Keratinocyte (primary cell): ENCODE data around the gene BRIP1.
A peak's percentile ranks its signal among the peaks of the same experiment; 100 is the strongest.

ENCODE experiments used
- CTCF ChIP-seq, 3 experiments: IDR thresholded peaks in 1 of 3; conservative IDR thresholded peaks in 1 of 3; optimal IDR thresholded peaks in 1 of 3; 2 replicates in 2 of 3; 3 replicates in 1 of 3; pipeline versions ENCODE3 to v1.5.1; 2011; ENCODE audit warnings: low read length in 3 of 3, mild to moderate bottlenecking in 3 of 3, moderate library complexity in 2 of 3, control low read depth in 1 of 3, inconsistent platforms in 1 of 3; ENCODE audit not compliant: insufficient read depth in 2 of 3; ENCODE audit errors: extremely low read depth in 1 of 3
- EZH2 ChIP-seq: IDR thresholded peaks from one replicate; pipeline ENCODE4 v1.6.1; 2012; ENCODE audit warnings: inconsistent platforms, mild to moderate bottlenecking, low read length, moderate library complexity

GRCh38 chr17:61635913-61636432, 227.4 kb downstream of the BRIP1 start:
- TF ChIP-seq CTCF (optimal IDR thresholded peaks at IDR 0.05 in 1 of 3, IDR thresholded peaks at IDR 0.05 in 1 of 3, conservative IDR thresholded peaks at IDR 0.05 in 1 of 3; ENCODE audit: extremely low read depth in 1 of 3, insufficient read depth in 2 of 3, low read length in 3 of 3) (peak; percentile 53 to 65 (median 61)), EZH2 (no peak)
